HG03175 (cell line): ENCODE results near the gene TIMM22.
"Not testable (repeated sequence)": the region's sequence is repeated elsewhere in the genome, so short reads cannot be mapped to it uniquely, and the experiment has no call there.

Experiments used
- ATAC-seq: cut with Tn5 transposase; IDR thresholded peaks from one replicate; pipeline ENCODE4 v1.9.1; 2021; ENCODE audit warnings: mild to moderate bottlenecking, moderate library complexity; ENCODE audit not compliant: unreplicated experiment

TIMM22 gene

DNA sequence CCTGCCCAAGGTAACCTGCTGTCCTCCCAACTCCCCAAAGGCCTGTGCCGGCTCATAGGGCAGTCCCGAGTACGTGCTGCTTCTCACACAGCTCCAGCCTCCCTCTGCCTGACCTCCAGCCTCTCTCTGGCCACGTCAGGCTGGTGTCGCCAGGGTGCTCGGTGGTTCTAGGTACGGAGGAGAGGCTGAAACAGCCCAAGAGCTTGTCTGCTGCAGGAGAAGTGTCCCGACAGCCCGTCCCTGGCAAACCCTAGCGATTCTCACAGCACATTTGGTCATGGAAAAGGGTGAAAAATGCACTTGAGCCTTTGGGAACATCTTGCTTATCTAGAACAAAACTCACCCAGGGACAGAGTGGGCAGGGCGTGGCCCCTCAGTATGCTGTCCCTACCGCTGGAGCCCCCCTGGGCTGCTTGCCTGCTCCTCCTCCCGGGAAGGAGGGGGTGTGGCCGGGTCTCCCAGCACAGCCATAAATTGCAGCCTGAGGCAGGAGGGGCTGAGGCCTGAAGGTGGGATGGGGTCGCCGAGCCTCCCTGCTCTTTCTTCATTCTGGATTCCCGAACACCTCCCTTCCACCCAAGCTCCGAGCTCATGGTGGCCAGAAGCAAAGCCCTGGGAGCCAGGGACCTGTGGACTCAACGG is 40.4 kb downstream of the TIMM22 start:
- no peak for ATAC-seq

DNA sequence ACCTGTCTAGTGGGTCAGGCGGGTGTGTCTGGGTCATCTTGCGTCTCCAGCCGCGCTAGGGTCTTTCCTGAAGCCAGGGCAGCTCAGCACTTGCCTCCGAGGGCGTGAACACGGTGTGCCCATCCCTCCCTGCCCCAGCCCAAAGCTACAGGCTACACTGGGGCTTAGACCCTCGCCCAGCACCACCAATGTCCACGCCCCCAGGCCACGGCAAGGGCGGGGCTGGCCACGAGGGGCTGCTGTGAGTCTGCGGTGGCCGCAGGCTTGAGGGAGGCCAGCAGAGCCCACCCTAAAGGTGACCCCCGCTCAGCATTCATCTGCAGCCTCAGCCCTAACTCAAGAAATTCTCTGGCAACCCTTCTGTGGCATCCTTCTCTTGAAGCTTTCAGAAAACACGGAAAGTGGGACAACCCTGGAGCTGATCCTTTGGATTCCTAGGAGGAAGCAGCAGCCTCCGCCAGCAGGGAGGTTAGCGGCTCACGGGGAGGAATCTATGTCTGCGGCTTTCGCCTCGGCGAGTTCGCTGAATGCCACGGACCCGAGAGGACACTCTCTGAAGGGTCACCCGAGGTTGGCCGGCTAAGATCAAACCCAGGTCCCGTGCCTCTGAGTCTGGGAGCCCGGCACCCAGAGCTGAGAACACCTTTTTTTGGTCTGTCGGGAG is 41.7 kb downstream of the TIMM22 start:
- no peak for ATAC-seq

DNA sequence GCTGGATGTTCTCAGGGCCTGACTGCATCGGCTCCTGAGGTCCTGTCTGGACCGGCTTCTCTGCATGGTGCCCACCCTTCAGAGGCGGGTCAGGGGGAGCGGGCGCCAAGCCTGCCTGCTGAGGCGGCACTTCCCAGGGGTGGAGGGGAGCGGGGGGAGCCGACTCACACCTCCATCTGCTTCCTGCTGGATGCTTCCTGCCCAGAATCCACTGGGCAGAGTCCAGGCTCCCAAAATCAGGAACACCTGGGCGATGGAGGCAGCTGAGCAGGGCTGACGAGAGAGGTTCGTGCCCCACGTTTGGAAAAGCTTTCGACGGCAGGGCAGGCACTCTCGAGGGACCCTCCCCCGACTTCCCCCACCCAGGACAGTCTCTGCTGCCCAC is 42.2 kb downstream of the TIMM22 start:
- ATAC-seq, result no peak

DNA sequence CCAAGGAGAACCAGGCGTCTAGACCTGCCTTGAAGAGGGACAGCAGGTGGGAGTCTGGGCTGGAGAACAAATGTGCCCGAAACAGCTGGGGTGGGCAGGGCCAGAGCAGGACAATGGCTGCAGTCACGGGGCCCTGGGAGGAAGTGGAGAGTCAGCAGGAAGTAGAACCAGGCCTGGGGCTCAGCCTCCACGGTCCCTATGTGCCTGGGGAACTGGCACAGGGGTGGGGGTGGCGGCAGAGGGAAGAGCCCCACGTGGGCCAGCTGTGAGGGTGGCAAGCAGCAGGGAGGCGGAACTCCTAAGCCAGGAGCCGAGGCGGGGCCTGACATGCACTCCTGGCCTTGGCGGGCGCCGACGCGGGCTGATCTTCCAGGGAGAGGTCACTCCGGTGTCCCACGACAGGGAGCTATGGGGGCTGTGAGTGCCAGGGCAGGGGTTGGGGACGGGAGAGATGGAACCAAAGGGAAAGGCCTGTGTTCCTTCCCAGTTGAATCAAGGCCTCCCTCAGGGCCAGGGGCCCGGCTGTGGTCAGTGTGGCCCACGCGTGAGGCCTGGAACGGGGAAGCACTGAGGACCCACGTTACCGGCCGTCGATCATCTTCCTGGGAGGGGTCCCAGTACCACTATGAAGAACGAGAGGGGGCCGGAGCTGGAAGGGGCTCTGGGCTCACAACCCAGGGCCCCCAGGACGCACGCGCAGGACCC is 42.7 kb downstream of the TIMM22 start:
- no peak for ATAC-seq

DNA sequence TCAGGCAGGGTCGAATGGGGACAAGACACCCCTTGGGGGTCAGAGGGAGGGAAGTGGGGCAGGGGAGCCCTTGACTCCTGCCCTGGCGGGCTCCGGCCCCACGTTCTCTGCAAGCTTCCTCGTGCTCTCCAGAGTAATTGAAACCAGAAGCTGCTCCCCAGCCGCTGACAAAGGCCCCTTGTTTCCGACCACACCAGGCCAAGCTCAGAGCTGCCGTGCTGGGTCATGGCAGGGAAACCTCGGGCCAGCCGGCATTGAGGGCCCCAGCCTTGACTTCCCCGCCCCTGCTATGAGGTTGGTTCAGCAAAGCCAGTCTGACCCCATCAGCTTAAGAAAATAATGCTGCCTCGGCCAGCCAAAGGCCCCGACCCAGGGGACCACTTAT is 43.3 kb downstream of the TIMM22 start:
- no peak for ATAC-seq

DNA sequence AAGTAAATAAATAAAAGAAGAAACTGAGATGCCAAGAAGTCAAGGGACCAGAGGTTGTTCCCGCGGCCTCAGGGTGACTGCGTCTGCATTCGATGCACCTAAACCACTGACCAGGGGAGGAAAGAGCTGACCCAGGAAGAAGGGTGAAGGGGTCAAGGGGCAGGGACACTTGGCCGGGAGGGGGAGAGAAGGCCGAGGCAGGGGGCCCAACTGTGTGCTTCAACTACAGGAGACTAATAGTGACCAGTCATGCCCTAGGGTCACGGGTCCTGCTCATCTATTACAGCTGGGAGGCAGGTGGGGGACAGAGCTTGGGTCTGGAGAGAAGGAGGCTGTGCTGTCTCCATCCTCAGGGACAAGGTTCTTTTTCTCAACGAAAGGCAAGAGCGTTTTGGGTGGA is 44.8 kb downstream of the TIMM22 start:
- ATAC-seq, result no peak

DNA sequence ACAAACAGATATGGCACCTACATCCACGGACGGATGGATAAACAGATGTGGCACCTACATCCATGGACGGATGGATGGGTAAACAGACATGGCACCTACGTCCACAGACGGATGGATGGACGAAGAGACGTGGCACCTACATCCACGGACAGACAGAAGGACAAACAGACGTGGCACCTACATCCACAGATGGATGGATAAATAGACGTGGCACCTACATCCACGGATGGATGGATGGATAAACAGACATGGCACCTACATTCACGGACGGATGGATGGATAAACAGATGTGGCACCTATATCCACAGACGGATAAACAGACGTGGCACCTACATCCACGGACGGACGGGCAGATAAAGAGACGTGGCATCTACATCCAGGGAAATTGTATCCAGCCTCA is 45.6 kb downstream of the TIMM22 start:
- no peak for ATAC-seq

DNA sequence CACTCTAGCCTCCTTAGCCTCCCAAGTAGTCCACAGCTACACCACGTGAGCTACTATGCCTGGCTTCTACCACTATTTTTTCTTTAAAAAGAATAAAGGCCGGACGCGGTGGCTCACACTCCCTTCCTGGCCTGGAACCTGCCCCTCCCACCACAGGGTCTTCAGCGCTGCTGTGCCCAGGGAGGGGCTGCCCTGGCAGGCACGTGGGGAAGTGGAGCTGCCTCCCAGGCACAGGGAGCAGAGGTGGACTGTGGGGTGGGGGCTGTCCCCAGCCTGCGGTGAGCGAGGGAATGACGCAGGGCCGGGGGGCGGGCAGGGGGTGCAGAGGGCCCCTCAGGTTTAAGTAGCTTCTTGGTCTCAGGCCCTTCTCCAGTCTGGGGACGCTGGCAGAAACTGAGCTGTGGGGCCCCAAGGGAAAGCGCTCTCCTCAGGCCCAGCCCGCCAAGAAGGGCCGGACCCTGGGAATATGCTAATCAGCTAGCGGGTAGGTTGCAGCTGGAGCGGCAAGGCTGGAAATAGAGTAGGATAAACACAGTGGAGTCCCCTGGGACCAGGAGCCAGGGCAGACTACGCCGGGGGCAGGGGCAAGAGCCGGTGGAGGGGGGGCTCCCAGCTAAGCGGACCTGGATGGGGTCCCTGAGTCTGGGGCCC is 46.8 kb downstream of the TIMM22 start:
- no peak for ATAC-seq

DNA sequence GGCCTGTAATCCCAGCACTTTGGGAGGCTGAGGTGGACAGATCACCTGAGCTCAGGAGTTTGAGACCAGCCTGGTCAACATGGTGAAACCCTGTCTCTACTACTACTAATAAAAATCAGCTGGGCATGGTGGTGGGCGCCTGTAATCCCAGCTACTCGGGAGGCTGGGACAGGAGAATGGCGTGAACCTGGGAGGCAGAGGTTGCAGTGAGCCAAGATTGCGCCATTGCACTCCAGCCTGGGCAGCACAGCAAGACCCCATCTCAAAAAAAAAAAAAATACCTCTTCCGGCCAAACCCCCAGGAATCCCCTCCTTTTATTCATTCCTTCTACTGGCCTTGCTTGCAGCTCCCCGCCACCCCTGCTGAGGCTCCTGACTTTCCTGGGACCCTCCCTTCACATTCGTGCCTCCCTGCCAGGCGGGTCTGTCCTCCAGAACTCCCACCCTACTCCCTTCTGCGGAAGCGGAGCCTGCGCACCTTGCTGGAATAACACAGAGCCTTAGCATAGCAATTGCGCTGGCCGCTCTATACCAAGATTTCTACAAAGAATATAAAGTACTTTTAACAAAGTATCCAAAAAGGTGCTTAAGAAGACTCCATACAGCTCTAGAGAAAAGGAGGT is 47.6 kb downstream of the TIMM22 start:
- ATAC-seq, result not testable (repeated sequence)

DNA sequence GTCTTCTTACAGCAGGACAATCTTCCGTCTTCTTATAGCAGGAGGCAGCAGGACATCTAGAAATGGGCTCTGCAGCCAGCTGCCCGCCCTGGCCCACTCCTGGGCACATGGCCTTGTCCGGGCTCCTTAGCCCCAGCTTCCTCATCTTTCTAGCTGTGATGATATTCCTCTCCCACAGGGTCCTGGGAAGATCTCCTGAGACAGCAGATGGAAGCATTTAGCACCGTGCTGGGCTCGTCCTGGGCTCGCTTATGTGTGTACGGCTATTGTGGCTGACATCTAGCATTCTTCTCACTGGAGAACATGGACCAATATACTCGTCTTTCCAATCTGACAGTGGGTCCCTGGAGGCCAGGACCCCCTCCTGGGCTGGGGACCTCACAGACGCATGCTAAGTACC is 48.5 kb downstream of the TIMM22 start:
- no peak for ATAC-seq

DNA sequence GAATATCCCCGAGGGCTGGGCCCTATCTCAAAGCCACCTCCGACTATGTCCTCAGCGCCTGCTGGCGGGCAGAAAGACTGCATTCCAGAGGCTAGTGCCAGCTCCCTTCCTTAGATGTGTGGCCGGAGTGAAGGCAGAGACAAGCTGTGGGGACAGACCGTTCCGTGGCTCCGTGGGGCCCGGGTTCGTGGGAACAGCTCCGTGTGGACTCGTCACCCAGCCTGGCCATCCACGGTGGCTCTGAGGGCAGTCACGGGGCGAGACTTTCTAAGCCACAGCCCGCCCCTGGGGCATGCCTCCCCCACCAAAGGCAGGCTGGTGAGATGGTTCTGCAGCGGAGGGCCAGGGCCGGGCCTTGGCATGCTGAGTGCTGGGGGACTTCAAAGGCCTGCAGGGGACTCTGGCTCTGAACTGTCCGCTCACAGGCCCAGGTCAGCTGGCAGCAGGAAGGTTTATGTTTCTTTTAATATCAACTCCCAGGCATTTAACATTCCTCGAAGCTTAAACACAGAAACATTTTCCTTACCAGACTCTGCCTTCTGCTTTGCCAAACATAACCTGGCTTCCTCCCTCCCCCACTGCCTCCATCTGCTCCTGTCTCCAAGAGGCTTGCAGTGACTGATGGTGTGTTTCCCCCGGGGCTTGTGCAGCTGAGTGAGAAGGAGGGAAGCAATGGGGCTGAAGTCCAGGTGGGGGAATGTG is 50.4 kb downstream of the TIMM22 start:
- no peak for ATAC-seq

DNA sequence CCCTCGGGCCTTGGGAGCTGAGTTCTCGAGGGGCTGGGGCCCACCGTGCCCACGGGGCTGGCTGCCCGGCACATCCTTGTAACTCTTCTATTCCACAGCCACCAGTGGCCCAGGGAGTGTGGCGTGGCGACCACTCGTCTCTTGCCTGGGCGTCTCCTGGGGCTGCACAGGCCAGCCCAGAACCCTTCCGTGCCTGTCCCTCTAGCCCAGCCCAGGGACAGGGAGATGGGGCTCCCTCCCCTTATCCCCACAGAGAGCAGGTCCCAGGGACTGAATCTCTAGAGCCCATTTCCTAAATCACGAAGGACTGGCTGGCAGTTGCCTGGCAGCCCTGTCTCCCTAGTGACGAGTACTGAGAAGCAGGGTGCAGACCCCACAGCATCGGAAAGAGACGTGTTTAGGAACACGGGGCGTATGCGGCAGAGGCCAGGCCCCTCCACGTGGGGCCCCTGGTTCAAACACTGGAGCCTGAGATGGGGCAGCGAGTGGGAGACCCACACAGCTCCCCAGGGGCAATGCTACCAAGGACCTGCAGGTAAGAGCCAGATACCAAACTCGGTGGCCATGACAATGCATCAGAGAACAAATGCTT is 51.0 kb downstream of the TIMM22 start:
- ATAC-seq, result no peak

DNA sequence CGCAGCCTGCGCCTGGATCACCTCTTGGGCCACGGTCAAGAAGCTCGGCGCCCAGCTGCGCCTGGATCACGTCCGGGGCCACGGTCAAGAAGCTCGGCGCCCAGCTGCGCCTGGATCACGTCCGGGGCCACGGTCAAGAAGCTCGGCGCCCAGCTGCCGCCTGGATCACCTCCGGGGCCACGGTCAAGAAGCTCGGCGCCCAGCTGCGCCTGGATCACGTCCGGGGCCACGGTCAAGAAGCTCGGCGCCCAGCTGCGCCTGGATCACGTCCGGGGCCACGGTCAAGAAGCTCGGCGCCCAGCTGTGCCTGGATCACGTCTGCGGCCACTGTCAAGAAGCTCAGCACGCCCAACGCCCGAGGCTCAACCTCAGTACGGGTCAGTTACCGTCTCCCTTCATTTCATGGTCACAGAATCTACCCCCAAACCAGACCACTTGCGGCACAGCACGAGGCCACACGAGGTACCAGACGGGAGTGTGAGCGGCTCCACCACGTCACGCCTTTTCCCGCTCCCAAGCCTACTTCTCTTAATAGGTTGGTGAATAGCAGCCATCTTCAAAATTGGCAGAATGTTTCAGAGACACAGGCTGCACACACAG is 51.7 kb downstream of the TIMM22 start:
- not testable (repeated sequence) for ATAC-seq

DNA sequence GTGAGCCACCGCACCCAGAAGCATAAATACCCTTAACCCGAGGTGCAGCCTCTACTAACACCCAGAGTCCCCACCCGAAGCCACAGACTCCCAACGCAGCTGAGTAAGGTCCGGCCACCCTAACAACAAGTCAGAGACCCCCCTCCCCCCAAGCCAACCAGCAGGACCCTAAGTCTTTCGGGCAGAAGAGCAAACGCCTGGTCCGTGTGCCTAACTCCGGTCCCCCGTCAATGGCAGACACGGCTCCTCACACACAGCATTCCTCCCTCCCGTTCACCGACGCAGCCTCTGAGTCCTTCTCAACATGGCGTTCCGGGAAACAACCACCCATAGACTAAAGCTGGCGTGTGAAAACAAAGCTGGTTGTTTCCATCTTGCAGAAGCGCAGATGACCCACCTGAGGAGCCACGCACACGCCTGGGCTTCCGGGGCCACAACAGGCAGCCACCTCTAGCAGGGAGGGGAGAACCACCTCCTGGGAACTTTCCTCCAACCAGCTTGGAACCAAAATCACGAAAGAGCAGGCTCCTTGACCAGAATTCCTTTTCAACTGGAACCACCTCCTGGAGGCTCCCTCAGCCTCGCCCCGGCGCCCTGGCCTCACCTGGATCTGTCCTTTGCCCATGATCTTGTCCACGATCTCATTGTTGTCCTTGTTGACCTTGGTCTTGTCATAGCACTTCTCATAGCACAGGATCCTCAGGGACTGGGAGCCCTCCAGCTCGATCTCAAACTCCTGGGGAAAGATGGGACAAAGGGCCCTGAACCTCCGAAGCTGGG is 52.7 kb downstream of the TIMM22 start:
- no peak for ATAC-seq

DNA sequence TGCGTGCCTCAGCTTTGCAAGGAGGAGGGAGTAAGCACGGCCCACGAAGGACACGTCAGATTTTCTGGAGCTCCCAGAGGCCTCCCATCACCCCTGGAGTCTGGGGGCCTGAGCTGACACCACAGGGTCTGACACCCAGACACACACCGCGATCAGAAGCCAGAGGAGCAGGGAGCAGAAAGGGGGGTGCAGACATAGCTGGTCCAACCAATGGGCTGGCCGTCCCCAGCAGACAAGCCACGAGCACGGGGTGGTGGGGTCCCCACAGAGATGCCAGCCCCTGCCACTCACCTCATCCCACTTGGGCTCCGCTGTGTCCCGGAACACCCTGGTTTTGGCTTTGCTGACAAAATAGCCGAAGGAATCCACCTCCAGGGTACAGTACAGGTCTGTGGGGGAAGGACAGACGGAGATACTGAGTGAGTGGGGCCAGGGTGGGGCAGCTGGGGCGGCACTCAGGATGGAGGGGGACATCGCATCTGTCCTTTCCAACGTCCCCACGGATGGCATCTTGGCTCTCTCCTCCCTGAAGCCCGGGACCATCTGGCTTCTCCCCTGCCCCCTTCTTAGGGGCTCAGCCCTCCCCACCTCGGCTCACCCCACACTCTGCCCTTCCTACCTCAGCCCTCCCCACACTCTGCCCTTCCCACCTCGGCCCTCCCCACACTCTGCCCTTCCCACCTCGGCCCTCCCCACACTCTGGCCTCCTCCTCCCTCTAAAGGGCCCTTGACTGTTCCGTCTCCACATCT is 53.5 kb downstream of the TIMM22 start:
- no peak for ATAC-seq

DNA sequence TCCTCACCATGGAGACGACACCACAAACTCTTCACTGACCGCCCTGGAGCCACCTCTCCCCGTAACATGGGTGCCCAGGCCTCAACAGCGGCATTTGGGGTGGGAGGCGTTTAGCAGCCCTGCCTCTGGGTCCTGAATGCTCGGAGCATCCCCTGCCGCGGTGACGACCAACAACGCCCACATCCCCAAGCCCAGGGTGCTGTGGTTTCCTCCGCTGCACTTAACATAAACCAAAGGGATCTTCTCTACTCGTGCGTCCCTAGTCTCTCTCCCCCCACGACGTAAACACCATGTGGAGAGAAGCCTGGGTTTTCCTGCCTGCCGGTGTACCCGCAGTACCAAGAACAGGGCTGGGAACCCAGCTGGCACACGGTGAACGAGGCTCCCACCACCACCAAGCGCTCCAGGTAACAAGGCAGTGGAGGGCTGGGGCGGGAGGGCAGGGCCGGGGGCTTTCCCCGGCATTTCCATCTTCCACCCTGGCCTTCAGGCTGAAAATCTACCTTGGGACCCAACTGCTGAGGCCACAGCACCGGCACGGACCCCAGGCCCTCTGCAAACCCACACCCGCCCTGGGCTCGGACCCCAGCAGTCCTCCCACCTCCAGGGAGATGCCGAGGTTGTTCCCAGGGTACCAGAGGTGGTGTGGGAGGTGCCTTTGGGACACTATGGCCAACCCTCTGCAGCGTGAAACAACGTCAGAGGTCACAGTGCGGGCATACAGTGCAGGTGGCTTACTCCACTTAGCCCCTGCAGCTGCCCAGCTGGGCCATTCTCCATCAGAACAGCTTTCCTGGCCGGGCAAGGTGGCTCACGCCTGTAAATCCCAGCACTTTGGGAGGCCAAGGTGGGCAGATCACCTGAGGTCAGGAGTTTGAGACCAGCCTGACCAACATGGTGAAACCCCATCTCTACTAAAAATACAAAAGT is 54.3 kb downstream of the TIMM22 start:
- no peak for ATAC-seq
